ENCODE measurements around the gene POU3F3.

The POU3F3 gene

DNA sequence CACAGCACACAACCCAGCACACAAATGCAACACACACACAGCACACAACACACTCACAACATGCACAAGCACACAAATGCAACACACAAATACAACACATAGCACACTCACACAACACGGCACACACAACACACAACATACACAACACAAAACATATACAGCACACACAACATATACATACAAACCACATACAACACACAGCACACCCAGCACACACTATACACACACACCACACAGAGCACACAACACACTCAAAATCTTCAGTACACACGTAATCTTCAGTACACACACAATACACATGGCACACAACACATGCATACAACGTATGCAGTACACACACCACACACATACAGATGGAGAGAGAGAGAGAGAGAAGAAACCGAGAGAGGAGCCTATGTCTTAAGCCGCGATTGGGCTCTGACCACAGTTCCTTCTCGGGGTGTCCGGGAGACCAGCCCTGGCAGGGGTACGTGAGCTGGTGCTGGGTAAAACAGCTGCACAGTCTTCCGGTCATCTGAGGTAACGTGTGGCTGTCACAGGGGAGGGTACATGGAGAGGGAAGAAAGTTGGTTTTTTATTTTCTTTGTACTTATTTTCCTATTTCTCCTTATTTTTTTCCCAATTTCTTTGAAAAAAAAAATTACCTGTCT, 25.1 kb downstream of the POU3F3 start:
- DNase-seq = no peak

DNA sequence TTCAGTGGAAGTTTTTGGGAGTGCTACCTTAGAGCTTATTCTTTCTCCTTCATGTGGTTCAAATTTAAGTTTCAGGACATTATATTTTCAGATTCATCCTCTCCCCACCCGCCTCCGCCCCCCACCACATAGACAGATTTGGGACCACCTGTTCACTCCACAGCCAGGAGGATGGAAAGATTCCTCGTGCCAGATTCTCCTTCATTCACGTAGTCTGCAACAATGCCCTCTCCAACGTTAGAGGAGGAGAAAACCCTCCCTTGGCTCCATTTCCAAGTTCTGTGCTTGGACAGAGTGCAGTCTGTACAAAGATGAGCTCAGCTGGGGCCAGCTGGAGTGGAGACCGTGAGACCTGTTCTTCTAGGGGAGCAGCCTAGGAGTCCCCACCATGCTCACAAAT, 26.2 kb downstream of the POU3F3 start:
- DNase-seq = no peak

DNA sequence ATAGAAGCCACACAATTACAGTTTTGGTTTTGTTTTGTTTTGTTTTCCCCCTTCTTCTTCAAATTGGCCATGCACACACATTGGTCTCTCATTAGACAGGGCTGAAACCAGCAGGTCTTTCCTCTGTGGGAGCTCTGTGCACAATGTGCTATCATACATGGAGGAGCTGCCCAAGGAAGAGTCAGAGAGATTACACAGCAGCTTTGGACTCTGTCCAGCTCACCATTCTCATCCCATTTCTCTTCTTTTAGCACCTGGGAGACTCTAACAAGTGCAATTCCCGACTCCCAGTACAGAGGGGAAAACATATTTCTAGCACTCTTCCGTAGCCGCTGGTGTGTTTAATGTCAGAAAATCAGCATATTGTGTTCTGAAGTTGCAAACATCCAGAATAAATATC, 29.4 kb downstream of the POU3F3 start:
- no peak for DNase-seq

DNA sequence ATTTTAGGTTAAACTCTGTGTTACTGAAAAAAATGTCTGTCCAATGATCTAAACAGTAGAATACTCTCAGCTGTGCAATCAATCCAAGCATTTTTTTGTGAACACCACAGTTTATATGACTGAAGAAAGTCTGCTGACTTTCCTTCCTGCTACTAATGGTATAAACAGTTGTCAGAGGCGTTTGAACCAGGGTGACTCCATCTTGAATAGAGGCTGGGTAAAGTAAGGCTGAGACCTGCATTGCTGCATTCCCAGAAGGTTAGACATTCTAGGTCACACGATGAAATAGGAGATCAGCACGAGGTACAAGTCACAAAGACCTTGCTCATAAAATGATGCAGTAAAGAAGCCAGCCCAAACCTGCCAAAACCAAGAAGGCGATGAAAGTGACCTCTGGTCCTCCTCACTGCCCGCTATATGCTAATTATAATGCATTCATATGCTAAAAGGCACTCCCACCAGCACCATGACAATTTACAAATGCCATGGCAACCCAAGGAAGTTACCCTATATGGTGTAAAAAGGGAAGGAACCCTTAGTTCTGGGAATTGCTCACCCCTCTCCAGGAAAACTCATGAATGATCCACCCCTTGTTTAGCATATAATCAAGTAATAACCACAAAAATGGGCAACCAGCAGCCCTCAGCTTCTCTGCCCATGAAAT, 31.3 kb downstream of the POU3F3 start:
- no peak for DNase-seq

DNA sequence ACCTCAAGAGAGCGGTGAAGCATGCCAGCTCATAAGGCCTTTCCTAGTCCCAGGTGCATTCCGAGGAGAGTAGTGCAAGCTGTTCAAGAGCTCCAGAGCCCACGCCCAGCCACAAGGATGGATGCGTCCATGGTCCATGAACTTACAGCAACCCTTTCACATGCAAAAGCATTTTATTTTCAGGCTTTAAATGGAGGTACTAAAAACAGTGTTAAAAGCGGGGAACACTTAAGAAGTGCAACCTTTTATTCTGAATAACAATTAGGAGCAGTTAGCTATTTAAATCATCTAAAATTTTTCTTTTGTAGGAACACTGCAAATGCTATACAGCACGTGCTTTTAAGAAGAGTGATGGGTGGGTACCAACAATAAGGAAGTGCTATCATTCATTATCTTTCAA, 33.8 kb downstream of the POU3F3 start:
- DNase-seq = no peak

DNA sequence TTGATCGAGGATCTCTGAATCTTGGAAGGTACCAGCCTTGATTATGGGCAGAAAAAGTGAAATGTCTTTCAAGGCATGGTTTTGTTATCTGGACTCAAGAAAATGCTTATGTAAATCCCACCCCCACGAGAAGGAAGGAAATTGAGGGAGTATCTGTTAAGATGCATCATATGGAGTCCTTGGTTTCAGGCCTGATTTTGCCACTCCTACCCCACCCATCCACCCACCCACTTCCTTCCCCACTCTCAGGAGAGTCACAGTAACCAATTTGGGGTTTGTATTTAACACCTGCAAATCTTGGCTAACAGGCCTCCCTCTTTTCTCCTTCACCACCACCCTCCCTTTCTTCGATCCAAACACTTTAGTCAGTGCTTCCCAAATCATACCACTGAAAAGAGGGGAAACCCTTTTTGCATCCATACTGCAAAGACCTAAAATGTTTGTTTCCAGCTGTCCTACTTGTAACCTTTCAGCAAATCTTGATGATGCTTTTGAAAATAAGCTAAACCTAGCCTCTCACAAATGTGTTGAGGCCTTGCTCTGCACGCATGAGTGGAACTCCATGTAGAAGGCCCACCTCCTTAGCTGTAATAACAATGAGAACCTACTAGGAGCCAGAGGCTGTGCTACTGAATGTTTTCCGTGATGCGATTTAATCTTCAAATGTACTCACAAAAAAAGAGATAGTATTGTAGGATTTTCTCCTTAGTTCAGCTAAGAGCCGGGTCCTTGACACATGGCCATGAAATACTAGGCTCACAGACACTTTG, 34.8 kb downstream of the POU3F3 start:
- no peak for DNase-seq

DNA sequence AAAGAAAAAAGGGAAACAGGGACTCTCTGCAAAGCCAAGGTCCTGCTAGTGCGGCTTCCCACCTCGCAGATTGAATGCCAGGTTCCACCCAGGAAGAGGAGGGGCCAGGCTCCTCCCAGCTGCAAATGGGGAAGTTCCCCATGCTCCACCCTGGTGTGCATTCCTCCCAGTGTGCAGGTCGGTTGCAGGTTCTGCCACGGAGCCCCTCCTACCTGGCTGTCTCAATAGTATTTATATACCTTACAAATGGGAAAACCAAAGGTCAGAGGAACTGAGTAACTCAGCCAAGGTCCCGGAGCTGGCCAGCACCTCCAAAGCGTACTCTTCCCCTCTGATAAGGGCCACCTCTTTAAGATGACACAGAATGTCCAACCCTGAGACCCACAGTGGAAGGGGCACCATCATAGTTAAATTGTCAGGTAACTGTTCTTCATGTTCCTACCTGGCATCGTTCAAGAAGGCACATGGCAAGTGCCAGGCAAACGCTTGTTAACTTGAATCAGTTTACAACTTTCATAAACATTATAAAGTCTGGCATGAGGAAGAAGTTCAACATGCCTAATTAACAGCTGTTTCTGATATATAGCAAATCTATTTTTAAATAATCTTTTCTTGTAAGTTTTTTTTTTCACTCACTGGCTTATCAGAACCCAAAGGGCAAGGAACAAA, 35.5 kb downstream of the POU3F3 start:
- no peak for DNase-seq

DNA sequence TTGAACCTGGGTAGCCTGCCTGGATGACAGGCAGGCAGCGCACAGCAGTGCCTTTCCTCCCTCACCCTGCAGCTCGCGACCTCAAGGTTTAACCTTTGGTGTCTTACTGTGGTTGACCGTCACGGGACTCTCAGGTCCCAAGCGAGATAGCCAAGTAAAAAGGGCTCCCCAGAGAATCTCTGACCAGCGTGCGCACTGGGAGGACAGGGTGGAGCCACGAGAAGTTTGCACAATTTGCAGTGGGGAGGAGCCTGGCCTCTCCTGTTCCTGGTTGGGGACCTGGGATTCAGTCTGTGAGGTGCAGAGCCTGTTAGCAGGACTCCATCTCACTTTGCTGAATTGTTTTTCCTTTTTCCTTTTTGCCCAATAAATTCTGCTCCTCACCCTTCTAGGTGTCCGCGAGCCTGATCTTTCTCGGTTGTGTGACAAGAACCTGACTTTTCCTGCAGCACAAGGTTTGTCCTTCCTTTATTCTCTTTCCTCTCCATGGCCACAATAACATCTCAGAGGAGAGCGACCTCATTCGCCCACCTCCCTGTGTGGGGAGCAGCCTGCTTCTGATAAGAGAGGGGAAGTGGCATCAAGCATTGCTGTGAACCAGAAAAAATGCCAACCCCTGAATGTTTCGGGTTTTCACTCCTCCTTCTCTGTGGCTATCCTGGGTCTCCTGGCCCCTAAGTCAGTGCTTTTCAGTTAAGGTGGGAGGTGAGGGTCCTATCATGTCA, 36.2 kb downstream of the POU3F3 start:
- DNase-seq = no peak

DNA sequence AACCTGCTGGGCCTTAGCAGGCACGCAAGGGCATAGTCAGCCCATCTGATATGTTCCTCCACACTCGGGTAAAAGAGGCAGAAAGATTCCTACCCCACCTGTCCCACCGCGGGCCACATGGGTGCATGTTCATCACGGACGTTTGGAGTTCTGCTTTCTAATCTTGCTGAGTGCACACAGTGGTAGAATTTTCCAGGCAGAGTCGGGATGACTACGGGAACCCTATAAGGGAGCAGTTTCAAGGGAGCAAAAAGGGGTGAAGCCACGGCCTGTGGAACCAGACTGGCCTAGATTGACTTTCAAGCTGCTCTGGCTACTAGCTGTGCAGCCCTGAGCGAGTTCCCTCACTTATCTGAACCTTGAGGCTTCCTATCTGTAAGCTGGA, 36.8 kb downstream of the POU3F3 start:
- no peak for DNase-seq

DNA sequence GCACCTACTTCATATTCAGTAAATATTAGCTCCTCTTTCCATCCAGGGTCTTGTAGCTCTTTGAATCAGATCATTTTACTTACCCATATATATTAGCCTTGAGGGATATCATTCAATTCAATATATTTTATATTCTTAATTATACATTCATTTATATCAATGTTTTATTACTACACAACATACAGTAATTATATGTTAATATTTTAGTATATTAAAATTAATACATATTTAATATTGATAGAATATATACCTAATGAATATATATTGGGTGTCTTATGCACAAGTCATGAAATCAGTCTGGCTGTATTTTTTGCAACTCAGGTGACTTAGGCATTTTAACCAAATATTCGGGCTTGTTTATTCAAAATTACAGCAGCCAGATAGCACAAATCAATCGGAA, 37.2 kb downstream of the POU3F3 start:
- no peak for DNase-seq

DNA sequence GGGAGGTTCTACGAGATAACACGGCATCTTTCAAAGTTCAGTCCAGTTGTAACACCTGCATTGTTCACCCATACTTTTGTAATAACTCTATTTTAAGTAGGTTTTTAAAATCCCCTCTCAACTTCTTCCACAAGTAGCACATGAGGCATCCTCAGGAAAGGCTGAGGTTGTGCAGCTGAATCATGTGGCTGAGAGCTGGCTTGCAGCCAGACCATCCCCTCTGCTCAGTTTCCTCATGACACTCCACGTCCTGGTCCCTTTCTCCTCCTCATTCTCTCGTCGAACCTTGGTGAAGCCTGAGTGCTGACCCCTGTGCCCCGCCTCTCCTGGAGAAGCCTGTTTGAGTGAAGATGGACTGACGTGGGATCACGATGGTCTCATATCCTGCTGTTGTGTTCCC, 42.5 kb downstream of the POU3F3 start:
- DNase-seq = no peak

DNA sequence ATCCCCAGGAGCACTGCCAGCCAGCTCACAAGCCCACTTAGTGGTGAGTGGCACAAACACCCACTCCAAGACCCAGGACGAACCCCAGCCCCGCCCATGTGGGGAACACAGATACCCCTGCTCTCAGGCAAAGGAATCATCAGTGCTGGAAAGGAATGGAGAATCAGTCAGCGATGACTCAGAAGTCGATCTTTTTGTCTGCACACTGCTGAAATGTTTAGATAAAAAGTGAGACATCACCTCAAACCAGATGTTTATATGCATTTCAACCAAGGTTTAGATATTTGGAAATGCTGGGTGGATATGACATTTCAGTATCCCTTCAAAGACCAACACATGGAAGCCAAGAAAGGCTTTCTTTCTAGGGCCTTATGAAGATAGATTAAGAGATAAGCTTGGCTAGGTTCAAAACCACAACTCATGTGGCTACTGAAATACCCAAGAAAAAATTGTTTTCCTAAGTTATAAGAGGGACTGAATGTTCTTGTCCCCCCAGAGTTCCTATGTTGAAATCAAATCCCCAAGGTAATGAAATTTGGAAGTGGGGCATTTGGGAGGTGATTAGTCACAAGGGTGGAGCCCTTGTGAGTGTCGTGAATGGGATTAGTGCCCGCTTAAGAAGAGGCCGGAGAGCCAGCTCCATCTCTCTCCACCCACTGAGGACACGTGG, 43.7 kb downstream of the POU3F3 start:
- DNase-seq = no peak

DNA sequence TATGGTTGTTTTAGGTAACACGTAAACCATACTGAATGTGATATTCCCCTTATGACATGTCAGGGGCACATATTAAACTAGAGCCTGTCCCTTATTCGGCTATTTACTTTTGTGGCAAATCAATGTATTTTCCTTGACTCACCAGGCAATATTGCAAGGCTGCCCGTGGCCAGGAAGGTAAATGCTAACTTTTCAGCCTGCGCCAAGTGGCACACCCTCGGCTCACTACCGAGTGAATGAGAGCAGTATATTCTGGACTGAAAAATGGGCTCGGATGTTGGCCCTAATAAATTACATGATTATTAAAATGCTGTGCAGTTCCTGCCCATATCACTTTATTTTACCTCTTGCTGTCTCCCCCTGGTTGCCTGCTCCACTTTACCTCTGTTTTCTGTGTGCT, 46.7 kb downstream of the POU3F3 start:
- no peak for DNase-seq

DNA sequence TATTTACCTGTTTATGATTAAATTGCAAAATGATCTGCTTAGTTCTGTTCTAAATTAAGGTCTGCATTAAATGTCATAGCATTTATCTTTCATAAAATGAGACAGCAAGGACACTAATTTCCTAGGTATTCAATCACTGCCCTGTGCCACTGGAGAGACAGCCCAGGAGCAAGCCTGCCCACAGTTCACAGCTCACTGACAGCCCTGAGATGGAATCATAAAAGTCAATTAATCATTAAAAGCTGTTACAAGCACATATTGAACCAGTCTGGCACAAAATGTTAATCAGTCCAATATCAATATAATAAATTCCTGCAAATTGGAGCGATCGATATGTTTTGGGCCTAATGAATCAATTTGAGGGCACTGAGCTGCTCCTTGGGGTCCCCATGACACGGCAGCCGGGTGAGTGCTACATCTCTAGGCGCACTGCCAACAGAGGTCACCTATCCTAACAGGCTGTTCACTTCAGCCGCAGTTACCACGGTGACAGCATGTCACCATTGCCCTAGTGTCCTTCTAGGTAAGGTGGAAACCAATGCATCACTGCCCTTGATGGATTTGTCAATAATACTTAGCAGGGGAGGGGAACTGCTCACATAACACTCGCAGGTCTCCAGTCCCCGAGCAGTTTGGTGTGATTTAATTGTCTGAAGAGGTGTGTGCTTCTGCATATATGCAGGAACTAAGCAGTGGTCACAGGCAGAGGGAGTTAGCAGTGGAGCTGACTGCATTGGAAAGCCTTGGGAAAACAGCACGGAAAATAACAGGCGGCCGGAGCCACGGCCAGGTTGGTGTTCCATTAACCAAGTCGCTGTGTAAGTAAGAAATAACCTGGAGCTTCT, 47.3 kb downstream of the POU3F3 start:
- DNase-seq = no peak

DNA sequence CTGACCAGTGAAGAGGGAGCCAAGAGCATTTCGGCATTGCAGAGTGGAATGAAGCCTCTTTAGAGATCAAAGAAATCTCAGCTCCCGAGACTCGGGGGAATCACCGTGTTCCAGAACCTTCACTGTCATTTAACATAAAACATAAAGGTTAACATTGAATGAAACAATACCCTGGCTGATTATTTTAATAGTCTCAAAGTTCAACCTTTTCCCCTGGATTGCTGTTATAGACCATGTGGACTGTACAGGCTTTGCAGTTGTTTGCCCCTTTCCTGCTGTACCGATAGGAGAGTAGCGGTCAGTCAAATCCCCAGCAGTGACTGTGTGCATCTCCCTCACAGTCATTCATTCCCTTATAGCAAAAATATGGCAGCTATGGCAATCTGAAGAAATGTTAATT, 48.4 kb downstream of the POU3F3 start:
- no peak for DNase-seq

All from NCI-H2171 (cell line).